Measurements from ENCODE around the gene CPNE5. TPM values are rescaled to one million over a fixed set of nuclear protein-coding genes. Genes with fewer than 3 reads are reported as not detected.
"Not testable (repeated sequence)": the region's sequence is repeated elsewhere in the genome, so short reads cannot be mapped to it uniquely, and the experiment has no call there.

CPNE5 gene
- total RNA-seq, 1 experiment from 2014 or later, result 37.6 TPM

DNA sequence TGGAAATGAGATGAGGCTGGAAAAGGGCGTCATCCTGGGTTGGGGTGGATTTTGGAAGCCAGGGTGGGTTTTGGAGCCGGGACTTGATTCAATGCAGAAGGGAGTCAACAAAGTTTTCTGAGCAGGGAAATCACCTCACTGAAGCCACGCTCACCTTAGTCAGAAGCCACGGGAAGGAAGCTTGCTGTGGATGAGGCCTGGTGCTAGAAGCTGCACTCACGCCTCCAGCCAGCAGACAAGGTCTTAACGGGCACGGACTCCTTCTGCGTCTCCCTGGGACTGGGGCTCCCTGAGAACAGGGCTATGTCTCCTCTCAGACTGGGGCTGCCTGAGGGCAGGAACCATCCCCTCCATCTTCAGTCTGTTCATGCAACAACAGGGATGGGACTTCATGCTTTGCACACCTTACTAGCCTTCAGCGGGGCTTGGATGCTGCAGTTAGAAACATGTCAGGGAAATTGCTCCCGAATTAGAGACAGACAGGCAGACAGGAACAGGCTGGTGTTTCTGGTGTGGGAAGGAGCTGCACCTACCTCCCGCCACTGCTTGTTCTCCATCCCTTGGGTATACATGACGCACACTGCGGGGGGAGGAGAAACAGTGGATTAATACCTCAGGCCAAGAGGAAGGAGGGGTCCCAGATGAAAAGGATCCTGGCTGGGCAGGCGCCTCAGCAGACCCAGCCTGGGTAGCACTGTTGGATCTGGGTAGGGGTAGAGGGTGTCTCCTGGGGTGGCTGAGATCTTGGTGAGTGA, 17.5 kb downstream of the CPNE5 start:
- DNase-seq (ENCODE audit: low spot score), result no peak
- in situ Hi-C loops (cut with HindIII; ENCODE audit: low sequenced_read_pairs), result no loop called here

DNA sequence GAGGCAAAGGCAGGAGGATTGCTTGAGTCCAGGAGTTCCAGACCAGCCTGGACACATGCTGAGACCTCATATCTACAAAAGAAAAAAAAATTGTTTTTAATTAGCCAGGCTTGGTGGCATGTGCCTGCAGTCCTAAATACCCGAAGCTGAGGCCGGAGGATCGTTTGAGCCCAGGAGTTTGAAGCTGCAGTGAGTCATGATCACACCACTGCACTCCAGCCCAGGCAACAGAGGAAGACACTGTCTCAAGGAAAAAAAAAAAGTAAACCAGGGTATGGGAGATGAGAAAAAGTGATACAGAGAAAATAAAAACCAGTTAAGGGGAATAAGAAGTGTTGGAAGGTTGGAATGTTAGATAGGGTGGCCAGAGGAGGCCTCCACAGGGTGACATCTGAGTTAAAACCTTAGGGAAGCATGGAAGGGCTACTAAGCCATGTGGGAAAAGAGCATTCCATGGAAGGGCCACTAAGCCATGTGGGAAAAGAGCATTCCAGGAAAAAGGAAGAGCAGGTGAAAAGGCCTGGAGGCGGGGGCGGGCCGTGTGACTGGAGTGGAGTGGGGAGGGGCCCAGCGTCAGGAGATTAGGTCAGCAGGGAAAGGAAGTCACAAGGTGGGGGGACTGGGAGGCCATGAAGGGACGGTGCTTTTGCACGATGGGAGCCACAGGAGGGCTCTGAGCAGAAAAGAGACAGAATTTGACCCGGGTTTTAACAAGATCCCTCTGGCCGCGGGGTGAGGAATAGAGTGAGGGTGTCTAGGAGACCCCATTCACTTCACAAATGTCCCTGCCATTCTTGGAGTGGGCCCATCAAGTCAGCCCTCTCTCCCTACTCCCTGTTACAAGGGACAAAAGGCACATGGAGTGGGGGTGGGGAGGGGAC, 18.3 kb downstream of the CPNE5 start:
- DNase-seq (ENCODE audit: low spot score), result no peak
- in situ Hi-C loops (cut with HindIII; ENCODE audit: low sequenced_read_pairs), result no loop called here

DNA sequence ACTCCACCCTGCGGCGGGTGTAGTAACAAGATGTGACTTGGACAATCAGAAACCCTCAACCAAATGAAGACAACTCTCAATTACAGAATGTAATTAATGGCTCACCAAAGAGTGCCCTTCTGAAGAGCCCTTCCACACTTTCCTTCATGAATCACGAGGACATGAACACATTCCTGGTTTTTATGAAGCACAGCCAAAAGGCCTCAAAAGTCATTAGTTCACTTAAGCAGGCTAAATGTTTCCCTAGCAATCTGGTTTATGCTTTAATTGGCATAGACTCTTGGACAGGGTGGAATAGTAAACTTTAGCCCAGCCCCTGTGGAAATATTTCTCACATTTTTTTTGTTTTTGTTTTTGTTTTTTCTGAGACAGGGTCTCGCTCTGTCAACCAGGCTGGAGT, 20.5 kb downstream of the CPNE5 start:
- in situ Hi-C loops (cut with HindIII; ENCODE audit: low sequenced_read_pairs), result no loop called here
- DNase-seq (ENCODE audit: low spot score), result no peak

DNA sequence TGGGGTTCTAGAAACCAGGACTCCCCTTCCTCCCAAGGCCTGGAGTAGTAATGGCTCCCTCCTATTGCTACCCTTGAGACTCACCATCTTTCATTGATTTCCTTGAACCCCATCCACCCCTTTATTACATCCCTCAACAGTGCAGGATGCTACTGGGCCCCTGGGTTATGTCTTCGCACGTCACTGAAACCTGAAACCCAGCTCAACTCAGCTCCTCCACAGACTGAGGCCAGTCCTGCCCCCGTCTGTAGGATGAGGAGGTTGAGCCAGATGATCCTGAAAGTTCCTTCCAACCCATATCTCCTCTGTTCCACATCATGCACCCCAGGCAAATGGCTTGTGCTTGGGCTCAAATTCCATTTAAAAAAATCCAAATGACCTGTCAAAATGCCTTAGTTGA, 21.4 kb downstream of the CPNE5 start:
- in situ Hi-C loops (cut with HindIII; ENCODE audit: low sequenced_read_pairs), result no loop called here
- no peak for DNase-seq (ENCODE audit: low spot score)

DNA sequence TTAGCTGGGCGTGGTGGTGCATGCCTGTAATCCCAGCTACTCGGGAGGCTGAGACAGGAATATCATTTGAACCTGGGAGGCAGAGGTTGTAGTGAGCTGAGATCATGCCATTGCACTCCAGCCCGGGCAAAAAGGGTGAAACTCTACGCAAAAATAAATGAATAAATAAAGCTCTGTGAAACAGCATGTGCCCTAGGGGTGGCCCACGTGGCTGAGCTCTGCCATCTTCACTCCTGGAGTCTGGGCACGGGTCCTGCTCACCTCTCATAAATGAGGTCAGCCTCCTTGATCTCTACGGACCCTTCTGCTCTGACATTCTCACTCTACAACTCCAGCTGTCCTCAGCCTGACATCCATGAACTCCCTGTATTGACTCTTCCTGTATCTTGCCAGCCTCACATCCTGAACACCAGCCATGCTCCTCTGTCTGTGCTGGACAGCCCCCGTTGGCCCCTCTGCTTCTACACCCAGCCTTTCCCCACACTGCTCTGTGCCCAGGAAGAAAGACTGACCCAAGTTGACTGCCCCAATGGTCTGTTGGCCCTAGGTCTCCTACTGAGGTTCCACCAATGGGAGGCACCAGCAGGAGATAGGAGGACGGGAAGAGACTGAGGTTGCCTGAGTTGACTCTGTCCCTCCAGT, 21.9 kb downstream of the CPNE5 start:
- in situ Hi-C loops (cut with HindIII; ENCODE audit: low sequenced_read_pairs), result no loop called here
- no peak for DNase-seq (ENCODE audit: low spot score)

DNA sequence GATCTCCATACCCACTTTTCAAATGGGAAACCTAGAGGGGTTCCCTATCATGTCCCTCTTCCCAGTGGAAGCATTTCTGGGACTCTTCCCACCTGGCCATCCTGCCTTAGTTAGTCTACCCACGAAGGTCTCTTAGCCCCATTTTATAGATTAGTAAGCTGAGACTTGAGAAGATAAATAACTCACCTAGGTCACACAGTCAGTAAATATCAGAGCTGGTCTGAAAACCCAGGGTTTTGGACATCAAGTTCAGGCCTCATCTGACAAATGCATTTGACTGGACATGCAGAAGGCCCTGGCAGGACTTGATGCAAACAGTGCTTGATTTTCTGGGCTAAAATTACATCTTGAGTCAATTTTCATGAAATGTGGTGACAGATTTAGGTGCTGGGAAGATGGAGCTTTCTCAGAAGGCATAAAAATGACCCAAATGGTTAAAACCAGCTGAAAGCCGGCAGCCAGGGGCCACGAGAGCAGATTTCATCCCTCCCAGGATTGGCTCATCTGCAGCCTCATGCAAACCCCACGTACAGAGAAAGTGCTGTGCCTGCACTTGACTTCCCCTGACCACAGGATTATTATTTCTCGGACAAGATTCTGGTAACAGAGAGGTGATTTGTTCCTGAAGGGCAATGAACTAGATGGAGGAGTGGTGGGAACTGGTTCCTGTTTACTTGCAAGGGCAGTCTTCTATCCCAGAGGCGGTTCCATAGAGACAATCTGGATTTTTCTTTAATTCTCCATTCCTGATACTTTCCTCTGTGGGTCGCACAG, 23.1 kb downstream of the CPNE5 start:
- in situ Hi-C loops (cut with HindIII; ENCODE audit: low sequenced_read_pairs), result no loop called here
- DNase-seq (ENCODE audit: low spot score), result no peak

DNA sequence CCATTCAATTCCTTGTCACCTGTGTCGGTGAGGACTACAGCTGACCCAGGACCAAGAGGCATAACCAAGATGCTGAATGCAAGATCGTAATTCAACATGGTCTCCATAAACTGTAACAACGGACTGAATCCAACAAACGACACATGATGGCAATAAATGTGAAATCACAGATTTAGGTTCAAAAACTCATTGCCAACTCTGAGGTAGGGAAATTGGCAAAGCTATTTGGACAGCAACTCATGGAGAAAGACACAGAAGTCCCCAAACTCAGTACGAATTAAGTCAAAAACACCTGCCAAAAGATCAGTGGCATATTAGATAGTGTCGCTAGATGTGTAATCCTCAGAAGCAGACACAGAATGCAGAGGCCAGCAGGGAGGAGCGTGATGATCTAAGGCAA, 25.0 kb downstream of the CPNE5 start:
- in situ Hi-C loops (cut with HindIII; ENCODE audit: low sequenced_read_pairs), result loop anchor here (5.0 kb wide), 1 partner anchor 48 kb away; no protein-coding TSS in a partner anchor
- DNase-seq (ENCODE audit: low spot score), result no peak

DNA sequence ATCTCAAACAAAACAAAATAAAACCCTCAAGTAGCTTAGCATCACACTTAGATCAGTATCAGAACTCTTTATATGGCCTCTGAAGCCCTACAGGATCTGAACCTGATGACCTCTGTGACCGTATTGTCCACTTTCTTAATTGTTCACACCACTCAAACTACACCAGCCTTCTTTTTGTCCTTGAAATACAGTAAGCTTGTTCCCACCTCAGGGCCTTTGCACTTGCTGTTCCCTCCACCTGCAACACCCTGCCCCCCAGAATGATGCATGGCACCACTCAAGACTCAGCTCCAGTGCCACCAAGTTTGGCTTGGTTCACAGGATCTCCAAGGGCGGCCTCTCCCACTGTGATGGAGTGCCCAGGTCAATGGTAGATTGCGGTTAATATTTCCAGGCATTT, 25.7 kb downstream of the CPNE5 start:
- DNase-seq (ENCODE audit: low spot score), result no peak
- in situ Hi-C loops (cut with HindIII; ENCODE audit: low sequenced_read_pairs), result loop anchor here (5.0 kb wide), 1 partner anchor 49 kb away; no protein-coding TSS in a partner anchor

DNA sequence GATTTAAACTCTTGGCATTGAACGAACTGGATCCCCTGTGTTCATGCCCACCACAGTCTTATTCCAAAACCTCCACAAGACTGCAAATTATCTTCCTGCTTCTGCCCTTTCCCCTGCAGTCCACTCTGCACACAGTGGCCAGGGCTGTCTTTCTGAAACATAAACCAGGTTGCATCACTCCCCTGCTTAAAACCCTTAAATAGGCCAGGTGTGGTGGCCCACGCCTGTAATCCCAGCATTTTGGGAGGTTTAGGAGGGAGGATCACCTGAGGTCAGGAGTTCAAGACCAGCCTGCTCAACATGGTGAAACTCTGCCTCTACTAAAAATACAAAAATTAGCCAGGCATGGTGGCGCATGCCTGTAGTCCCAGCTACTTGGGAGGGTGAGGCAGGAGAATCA, 26.2 kb downstream of the CPNE5 start:
- DNase-seq (ENCODE audit: low spot score), result not testable (repeated sequence)
- in situ Hi-C loops (cut with HindIII; ENCODE audit: low sequenced_read_pairs), result loop anchor here (5.0 kb wide), 1 partner anchor 49 kb away; no protein-coding TSS in a partner anchor

DNA sequence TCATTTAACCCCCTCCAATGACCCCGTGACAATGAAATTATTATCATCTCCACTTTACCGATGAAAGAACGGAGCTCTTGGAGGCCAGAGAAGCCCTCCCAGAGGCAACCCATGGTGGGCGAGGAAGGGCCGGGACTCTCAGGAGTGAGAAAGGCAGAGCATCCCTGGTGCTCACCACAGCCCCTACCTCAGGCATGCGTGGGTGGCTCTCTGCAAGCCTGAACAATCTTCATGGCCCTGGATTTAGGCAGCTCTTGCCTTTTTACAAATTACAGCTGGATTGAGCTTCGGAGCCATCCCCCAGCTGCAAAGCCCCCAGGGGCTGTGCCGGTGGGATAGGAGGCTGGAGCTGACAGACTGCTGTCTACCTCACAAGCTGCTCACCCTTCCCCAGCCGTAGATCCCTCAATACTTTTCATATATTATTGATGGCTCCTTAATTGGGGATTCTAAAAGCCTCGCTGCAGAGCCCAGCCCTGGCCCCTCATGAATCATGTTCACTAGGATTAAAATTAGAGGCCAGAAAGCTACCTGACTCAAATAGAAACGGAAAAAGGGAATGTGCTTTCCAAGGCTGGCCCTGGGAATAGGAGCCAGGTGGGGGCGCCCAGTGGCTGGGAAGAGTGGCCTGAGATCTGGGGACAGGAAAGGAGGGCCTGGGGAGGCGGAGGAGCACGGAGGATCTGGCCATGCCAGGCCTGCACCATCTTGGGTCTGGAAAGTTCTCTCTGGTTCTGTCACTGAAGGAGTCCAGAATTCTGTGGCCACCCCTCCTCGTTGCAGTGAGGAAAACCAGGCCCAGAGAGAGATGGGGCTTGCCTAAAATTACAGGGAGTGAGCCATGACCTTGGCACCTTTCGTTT, 29.1 kb downstream of the CPNE5 start:
- in situ Hi-C loops (cut with HindIII; ENCODE audit: low sequenced_read_pairs), result loop anchor here (5.0 kb wide), 1 partner anchor 52 kb away; no protein-coding TSS in a partner anchor
- DNase-seq (ENCODE audit: low spot score), result no peak

DNA sequence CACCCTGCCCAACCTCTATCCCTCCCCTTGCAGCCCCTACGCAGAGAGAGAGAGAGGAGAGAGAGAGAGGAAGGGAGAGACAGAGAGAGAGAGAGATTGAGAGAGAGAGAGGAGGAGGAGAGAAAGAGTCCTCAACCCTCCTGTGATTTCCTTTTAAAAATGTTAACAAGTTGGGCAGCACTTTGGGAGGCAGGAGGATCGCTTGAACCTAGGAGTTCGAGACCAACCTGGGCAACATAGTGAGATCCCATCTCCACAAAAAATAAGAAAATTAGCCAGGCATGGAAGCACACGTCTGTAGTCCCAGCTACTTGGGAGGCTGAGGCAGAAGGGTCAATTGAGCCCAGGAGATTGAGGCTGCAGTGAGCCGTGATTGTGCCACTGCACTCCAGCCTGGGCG, 30.1 kb downstream of the CPNE5 start:
- in situ Hi-C loops (cut with HindIII; ENCODE audit: low sequenced_read_pairs), result no loop called here

DNA sequence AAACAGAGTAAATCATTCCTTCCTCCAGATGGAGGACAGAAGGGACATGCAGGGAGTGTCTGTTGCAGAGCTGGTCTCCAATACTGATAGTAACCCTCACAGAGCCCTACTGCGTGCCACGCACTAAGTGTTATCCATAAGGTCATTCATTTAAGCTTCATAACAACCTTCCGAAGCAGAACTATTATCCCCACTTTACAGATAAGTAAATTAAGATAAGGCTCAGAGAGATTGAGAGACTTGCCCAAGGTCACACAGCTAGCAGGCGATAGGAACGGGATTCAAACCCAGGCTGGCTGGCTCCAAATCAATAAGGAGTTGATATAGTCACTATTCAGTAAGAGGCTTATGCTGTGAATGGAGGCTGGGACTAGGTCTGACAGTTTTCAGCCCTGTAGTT, 30.6 kb downstream of the CPNE5 start:
- in situ Hi-C loops (cut with HindIII; ENCODE audit: low sequenced_read_pairs), result no loop called here
- DNase-seq (ENCODE audit: low spot score), result no peak

More for the DNA sequence above, 30.1 kb downstream of the CPNE5 start:
- no peak for DNase-seq (ENCODE audit: low spot score)

DNA sequence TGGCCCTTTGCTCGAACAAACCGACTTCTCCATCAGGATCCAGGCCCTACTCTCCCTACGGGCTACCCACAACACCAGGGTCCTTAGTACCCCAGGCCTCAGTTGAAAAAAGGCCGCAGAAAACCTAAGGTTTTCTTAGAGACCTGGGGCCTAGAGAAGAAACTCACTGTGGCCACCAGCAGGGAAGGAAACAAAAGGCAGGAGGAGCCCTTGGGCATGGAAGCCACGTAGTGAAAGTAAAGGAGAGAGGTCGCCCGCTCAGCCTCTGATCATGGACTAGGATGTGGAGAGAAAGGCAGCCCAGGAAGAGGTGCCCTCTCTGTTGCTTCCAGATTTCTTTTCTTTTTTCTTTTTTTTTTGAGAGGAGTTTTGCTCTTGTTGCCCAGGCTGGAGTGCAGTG, 31.5 kb downstream of the CPNE5 start:
- no peak for DNase-seq (ENCODE audit: low spot score)
- in situ Hi-C loops (cut with HindIII; ENCODE audit: low sequenced_read_pairs), result no loop called here

DNA sequence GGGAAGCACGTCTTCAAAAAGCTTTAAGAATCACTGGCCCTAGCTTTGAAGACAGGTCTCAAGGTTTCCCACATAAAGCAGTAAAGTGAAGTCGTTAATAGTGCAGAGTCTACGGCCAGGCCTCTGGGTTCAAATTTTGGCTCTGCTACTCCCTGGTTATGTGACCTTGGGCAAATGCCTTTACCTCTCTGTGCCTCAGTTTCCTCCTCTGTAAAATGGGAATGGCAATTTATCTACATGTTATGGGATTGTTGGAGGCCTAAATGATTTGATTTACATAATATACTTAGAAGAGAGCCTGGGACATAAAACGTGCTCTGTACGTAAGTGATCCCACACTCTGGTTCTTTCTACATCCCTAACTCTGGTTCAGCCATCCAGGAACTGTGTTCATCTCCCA, 32.1 kb downstream of the CPNE5 start:
- no peak for DNase-seq (ENCODE audit: low spot score)
- in situ Hi-C loops (cut with HindIII; ENCODE audit: low sequenced_read_pairs), result no loop called here

DNA sequence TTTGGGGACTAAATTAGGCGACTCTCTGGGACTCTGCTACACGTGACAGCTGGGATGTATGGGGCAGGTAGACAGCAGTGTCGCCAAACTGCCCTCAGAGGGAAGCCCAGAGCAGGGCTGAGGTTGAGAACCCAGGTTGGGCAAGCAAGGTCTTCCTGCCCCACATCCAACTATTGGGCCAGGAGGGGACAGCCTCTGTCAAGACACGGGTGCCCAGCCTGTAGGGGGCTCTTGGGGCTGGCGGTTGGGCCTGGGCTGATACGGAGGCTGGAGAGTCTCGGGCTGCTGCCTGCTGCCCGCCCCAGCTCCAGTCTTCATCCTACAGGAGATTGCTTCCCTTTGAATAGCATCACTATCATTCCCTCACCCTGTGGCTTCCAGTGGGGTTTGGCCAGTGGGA, 33.3 kb downstream of the CPNE5 start:
- no peak for DNase-seq (ENCODE audit: low spot score)
- in situ Hi-C loops (cut with HindIII; ENCODE audit: low sequenced_read_pairs), result no loop called here

DNA sequence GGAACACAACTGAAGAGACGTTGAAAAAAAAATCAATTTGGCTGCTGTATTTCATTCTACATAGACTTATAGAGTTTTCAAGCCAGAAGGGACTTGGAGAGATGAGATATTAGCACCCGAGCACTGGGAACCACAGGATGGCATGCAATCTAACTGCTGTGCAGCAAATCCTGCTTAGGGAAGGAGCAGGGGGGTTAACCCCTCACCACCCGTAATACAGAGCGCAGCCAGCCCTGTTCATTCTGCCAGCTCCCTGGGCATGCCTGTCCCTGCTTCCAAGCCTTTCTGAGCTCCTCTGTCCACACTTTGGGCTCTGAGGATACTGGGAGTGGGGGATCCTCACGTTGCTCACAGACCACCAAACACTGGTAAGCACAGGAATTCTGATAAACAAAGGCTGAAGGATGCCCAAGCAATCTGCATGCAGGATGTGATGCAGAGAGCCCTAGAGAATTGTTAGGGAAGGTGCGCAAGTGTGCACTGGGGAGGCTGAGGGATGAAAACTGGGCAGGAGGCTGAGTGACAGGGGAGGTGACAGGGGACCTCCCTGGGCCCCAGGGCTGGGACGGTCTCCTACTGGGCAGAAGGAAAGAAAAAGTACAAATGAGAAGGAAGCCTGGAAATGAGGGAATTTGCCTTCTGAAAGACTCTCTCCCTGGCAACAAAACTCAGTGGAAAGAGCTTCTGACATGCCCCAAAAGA, 34.0 kb downstream of the CPNE5 start:
- no peak for DNase-seq (ENCODE audit: low spot score)
- in situ Hi-C loops (cut with HindIII; ENCODE audit: low sequenced_read_pairs), result no loop called here

DNA sequence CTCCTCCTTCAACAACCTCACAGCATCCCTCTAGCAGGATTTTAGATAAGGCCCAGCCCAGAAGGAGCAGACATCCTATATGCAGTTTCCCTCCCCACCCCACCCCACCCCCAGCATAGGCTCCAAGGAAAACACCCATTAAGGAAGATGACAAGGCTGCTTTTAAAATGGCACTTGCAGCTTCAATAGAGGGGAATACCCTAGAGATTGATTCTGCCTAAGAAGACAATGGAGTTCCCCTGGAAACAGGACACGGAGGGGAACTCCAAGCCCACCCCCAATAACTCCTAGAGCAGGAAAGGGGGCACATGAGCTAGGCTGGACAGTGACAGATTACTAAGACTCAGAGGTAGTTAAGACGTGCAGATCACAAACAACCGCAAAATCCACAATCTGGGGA, 34.7 kb downstream of the CPNE5 start:
- in situ Hi-C loops (cut with HindIII; ENCODE audit: low sequenced_read_pairs), result no loop called here

DNA sequence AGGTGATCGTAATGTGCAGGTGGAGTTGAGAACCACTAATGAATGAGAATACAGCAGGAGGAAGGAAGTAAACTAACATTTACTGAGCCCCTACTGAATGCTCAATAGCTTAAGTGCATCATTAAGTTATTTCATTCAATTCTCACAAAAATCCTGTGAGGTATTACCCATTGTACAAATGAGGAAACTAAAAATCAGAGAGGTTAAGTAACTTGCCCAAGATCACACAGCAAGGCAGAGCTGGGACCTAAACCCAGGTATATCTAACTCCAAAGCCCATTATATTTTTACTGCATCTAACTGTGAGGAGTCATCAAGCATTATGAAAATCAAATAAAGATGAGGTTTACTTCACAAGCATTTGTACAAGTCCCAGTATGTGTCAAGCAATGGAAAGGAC, 35.3 kb downstream of the CPNE5 start:
- DNase-seq (ENCODE audit: low spot score), result no peak
- in situ Hi-C loops (cut with HindIII; ENCODE audit: low sequenced_read_pairs), result no loop called here

More for the DNA sequence above, 34.7 kb downstream of the CPNE5 start:
- DNase-seq (ENCODE audit: low spot score), result no peak

Data from G401 (cell line).